H1 (cell line): ENCODE measurements around the gene ZNF771. TPM values are rescaled to one million over a fixed set of nuclear protein-coding genes. Genes with fewer than 3 reads are reported as not detected.

Experiments
- ATF2 ChIP-seq: IDR thresholded peaks from 2 replicates; pipeline ENCODE4 v1.6.1; 2012; ENCODE audit warnings: low read length, inconsistent platforms
- ATF3 ChIP-seq: IDR thresholded peaks from 2 replicates; pipeline ENCODE4 v1.6.1; 2011; ENCODE audit warnings: low read depth, mild to moderate bottlenecking, low read length; ENCODE audit not compliant: insufficient read depth
- CBX5 ChIP-seq: fragments of 300-800, 300-1000 bp; sonication (generic); IDR thresholded peaks from 2 replicates; pipeline ENCODE4 v1.7.1; 2016; ENCODE audit warnings: antibody characterized with exemption, low read length, low read depth
- CHD2 ChIP-seq: IDR thresholded peaks from 2 replicates; pipeline ENCODE4 v1.6.1; 2012; ENCODE audit warnings: low read length, improper control_type of control experiment
- E2F6 ChIP-seq: IDR thresholded peaks from 2 replicates; pipeline ENCODE4 v1.6.1; 2012; ENCODE audit warnings: inconsistent platforms
- EZH2 ChIP-seq: fragments of 200-600 bp; sonication (generic); IDR thresholded peaks from 2 replicates; pipeline ENCODE4 v1.7.1; 2012; ENCODE audit warnings: low read depth, mild to moderate bottlenecking, moderate library complexity, low read length, inconsistent platforms; ENCODE audit not compliant: severe bottlenecking
- HDAC2 ChIP-seq, 2 experiments: fragments of 300-600 bp in 1 of 2; sonication (generic) in 1 of 2; IDR thresholded peaks; 2 replicates each; pipeline ENCODE4 v1.6.1; 2011 to 2012; ENCODE audit warnings: low read depth in 2 of 2, low read length in 2 of 2, mild to moderate bottlenecking in 2 of 2, moderate library complexity in 2 of 2, borderline replicate concordance in 1 of 2, inconsistent platforms in 1 of 2
- JUND ChIP-seq: IDR thresholded peaks from 2 replicates; pipeline ENCODE4 v1.6.1; 2011; ENCODE audit warnings: mild to moderate bottlenecking, improper control_type of control experiment, low read length
- KDM1A ChIP-seq: fragments of 200-600, 300-600 bp; sonication (generic); IDR thresholded peaks from 2 replicates; pipeline ENCODE4 v1.7.1; 2016; ENCODE audit warnings: mild to moderate bottlenecking, low read length, borderline replicate concordance
- SIRT6 ChIP-seq: IDR thresholded peaks from one replicate; pipeline ENCODE4 v1.7.1; 2012; ENCODE audit warnings: low read length, inconsistent platforms
- TBP ChIP-seq: IDR thresholded peaks from 2 replicates; pipeline ENCODE4 v1.6.1; 2011; ENCODE audit warnings: low read depth, low read length, improper control_type of control experiment
- YY1 ChIP-seq: IDR thresholded peaks from 2 replicates; pipeline ENCODE4 v1.6.1; 2011; ENCODE audit warnings: low read depth, mild to moderate bottlenecking, low read length
- polyA plus RNA-seq, 7 experiments: library from polyadenylated mRNA; depleted of rRNA in 3 of 7; stranded (reverse) in 5 of 7; unstranded in 2 of 7; fragments of >200 nt in 5 of 7; fragments of 200-250 nt in 2 of 7; gene quantifications; 1 replicate in 5 of 7; 2 replicates in 1 of 7; 4 replicates in 1 of 7; pipeline versions ENCODE4 v1.2.1 to v1.2.3, GENCODE V29; 2011 to 2013; ENCODE audit warnings: missing spikeins in 2 of 7, mixed read lengths in 2 of 7
- total RNA-seq: library from RNA; stranded (reverse); fragmentation: NEBNext Ultra II Directional; extraction: Animal tissue kit (Norgen Biotek cat#: 25700); gene quantifications from 2 replicates; pipeline ENCODE4 v1.2.1, GENCODE V29; 2021

Gene ZNF771
- total and polyA plus RNA-seq, 2 of the 8 experiments (the other 6 are each of a cell fraction or from before 2014, with no cell fraction given) = 10.6 to 15.7 TPM

DNA sequence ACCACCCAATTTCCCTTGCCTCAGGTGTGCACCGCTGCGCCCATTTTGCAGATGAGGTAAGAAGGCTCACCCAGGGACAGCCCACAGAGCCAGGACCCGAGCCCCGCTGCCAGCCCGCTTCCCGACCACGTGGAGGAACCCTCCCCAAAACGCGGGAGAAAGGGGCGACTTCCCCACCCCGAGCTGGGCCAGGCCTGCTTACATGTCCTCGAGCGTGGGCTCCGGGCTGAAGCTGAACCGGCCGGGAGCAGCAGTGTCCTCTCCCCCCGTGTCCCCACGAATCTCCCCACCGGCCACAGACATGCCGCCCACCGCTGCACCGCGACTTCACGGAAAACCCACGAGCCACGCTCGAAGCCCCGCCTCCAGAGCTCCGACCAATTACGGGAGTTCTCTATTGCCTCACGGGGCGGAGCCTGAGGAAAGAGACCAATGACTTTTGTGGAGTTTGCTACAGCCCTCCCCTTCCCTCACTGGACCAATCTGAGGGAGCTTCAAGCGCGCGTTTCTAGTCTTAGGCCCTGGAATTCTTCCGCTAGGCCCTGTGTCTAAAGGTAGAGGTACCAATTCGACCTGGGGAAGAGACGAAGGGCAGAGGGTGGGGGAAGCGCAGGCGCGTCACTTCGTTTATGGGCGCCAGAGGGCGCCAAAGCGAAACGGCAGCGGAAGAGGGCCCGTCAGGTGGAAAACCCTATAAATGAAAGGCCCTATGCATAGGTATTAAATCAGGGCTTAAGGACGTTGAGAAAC is 22.4 kb downstream of the ZNF771 start, which contains the start of gene DCTPP1 (continued):
- TF ChIP-seq ATF2 = peak; percentile 50; the same call in 1 of the 2 replicates
- TF ChIP-seq CBX5 = no peak
- TF ChIP-seq E2F6 = peak; percentile 83
- peak in 1 of 2 experiments; percentile 49; a peak in 2 of 4 replicates for TF ChIP-seq HDAC2 (IDR thresholded peaks at IDR 0.05; ENCODE audit: borderline replicate concordance in 1 of 2, low read depth in 2 of 2, low read length in 2 of 2)
- TF ChIP-seq EZH2 = no peak
- TF ChIP-seq TBP = peak; percentile 65
- TF ChIP-seq SIRT6 = no peak
- peak; percentile 32; the same call in 1 of the 2 replicates for TF ChIP-seq JUND
- TF ChIP-seq KDM1A = peak; percentile 87; the same call in 1 of the 2 replicates
- TF ChIP-seq CHD2 = peak; percentile 64
- TF ChIP-seq YY1 = peak; percentile 46; the same call in 1 of the 2 replicates
- peak; percentile 20; the same call in 1 of the 2 replicates for TF ChIP-seq ATF3
